GM12878 (cell line): ENCODE data around the gene ILF2. TPM values are rescaled to one million over a fixed set of nuclear protein-coding genes. Genes with fewer than 3 reads are reported as not detected.

Source experiments
- ATAC-seq: fragments of 200-7000 bp; cut with Tn5 transposase; 3 replicates; pipeline ENCODE4 v1.9.1; 2020; ENCODE audit warnings: mild to moderate bottlenecking, moderate library complexity
- BruUV-seq: library from RNA; stranded (reverse); fragments of 400-500 nt; replicated peaks from 2 replicates; lab custom pipeline; 2021; lab: Mats Ljungman, UMichigan
- CTCF ChIA-PET: fragments of 300-600 bp; sonication (Branson Sonifier 250); formaldehyde crosslinking; extraction: SDS; loops from one replicate; lab custom pipeline; 2021; ENCODE audit warnings: inconsistent platforms; lab: Yijun Ruan, JAX
- POLR2A ChIA-PET: fragments of 350-600 bp; formaldehyde crosslinking; extraction: SDS; loops from one replicate; lab custom pipeline; 2021; ENCODE audit warnings: inconsistent platforms; lab: Charles Lee
- RAD21 ChIA-PET: fragments of 300-600 bp; sonication (Branson Sonifier 250); formaldehyde crosslinking; loops from one replicate; lab custom pipeline; 2023; ENCODE audit warnings: antibody characterized with exemption; ENCODE audit not compliant: unreplicated experiment; lab: Charles Lee
- SMC1A ChIA-PET: fragments of 300-600 bp; sonication (Branson Sonifier 250); formaldehyde crosslinking; loops from one replicate; lab custom pipeline; 2023; ENCODE audit not compliant: unreplicated experiment, uncharacterized antibody; lab: Charles Lee
- DNase-seq: peaks from one replicate; pipeline ENCODE4 v3.0.0-alpha.2; 2011; ENCODE audit warnings: low read depth, low spot score
- FAIRE-seq: peaks from 3 replicates; lab custom pipeline; 2011; peaks lifted over from hg19 to GRCh38; lab: Jason Lieb, UNC
- H2AFZ ChIP-seq: 2 replicates; pipeline ENCODE4 v1.6.0; 2011; ENCODE audit warnings: low read depth, low read length, control low read depth; ENCODE audit not compliant: control insufficient read depth
- H3K27ac ChIP-seq: 2 replicates; pipeline ENCODE4 v1.5.1; 2011; ENCODE audit warnings: control low read depth; ENCODE audit not compliant: control insufficient read depth, insufficient read depth
- H3K27me3 ChIP-seq, 2 experiments: replicated peaks in 1 of 2; 2 replicates each; pipeline versions ENCODE4 v1.6.0 to v1.6.1; 2011; ENCODE audit warnings: low read length in 1 of 2; ENCODE audit not compliant: control insufficient read depth in 2 of 2, insufficient read depth in 2 of 2
- H3K36me3 ChIP-seq, 2 experiments: 2 replicates each; pipeline ENCODE4 v1.5.1; 2011; ENCODE audit warnings: low read length in 1 of 2; ENCODE audit not compliant: control insufficient read depth in 2 of 2, insufficient read depth in 2 of 2
- H3K4me1 ChIP-seq: 2 replicates; pipeline ENCODE4 v1.6.1; 2011; ENCODE audit warnings: mild to moderate bottlenecking, low read length, moderate library complexity, mixed read lengths; ENCODE audit not compliant: control insufficient read depth, insufficient read depth
- H3K4me2 ChIP-seq: 2 replicates; pipeline ENCODE4 v1.6.0; 2011; ENCODE audit warnings: control low read depth; ENCODE audit not compliant: control insufficient read depth, insufficient read depth
- H3K4me3 ChIP-seq: fragments of 200-600 bp; sonication (generic); 2 replicates; pipeline ENCODE4 v1.5.1; 2016
- H3K79me2 ChIP-seq: 2 replicates; pipeline ENCODE4 v1.6.0; 2011; ENCODE audit warnings: low read length; ENCODE audit not compliant: control insufficient read depth, insufficient read depth
- H3K9ac ChIP-seq: 2 replicates; pipeline ENCODE4 v1.8.0; 2011; ENCODE audit warnings: low read length, control low read depth, mixed read lengths; ENCODE audit not compliant: control insufficient read depth, insufficient read depth
- H3K9me3 ChIP-seq: replicated peaks from 3 replicates; pipeline ENCODE4 v1.5.1; 2011; ENCODE audit warnings: mild to moderate bottlenecking, low read length; ENCODE audit not compliant: control insufficient read depth, insufficient read depth
- H4K20me1 ChIP-seq: 2 replicates; pipeline ENCODE4 v1.6.0; 2011; ENCODE audit not compliant: control insufficient read depth, insufficient read depth
- ATF7 ChIP-seq: fragments of 450-650 bp; IDR thresholded peaks from 2 replicates; pipeline ENCODE4 v1.6.1; 2016; ENCODE audit warnings: low read depth, mild to moderate bottlenecking
- BCL11A ChIP-seq: IDR thresholded peaks from 2 replicates; pipeline ENCODE4 v1.6.1; 2011; ENCODE audit warnings: low read depth, low read length
- CEBPB ChIP-seq, 2 experiments: fragments of 150-350 bp in 1 of 2; IDR thresholded peaks; 2 replicates each; pipeline ENCODE4 v1.6.1; 2012 to 2014; ENCODE audit warnings: low read depth in 2 of 2, low read length in 2 of 2, borderline replicate concordance in 1 of 2, inconsistent platforms in 1 of 2
- ESRRA ChIP-seq: IDR thresholded peaks from 2 replicates; pipeline ENCODE4 v1.6.1; 2012; ENCODE audit warnings: mild to moderate bottlenecking, low read length, improper control_type of control experiment
- GATAD2B ChIP-seq: fragments of 450-650 bp; conservative IDR thresholded peaks from 2 replicates; pipeline ENCODE4 v1.6.1; 2017; ENCODE audit warnings: low read depth, mild to moderate bottlenecking, moderate library complexity
- HCFC1 ChIP-seq: fragments of 150-350 bp; IDR thresholded peaks from 2 replicates; pipeline ENCODE4 v1.6.1; 2014; ENCODE audit warnings: low read length
- LARP7 ChIP-seq: fragments of 450-650 bp; IDR thresholded peaks from 2 replicates; pipeline ENCODE4 v1.6.1; 2017; ENCODE audit warnings: mild to moderate bottlenecking
- MYB ChIP-seq: fragments of 150-350 bp; IDR thresholded peaks from 2 replicates; pipeline ENCODE4 v1.6.1; 2014; ENCODE audit warnings: mild to moderate bottlenecking, low read depth, low read length, borderline replicate concordance
- NFYB ChIP-seq: IDR thresholded peaks from 2 replicates; pipeline ENCODE4 v1.6.1; 2011; ENCODE audit warnings: low read depth, mild to moderate bottlenecking, low read length, improper control_type of control experiment, moderate library complexity; ENCODE audit not compliant: insufficient read depth
- NR2C1 ChIP-seq: fragments of 450-650 bp; IDR thresholded peaks from 2 replicates; pipeline ENCODE4 v1.6.1; 2017; ENCODE audit warnings: antibody characterized with exemption, mild to moderate bottlenecking, moderate library complexity
- POU2F2 ChIP-seq: IDR thresholded peaks from 3 replicates; pipeline ENCODE4 v1.6.1; 2011; ENCODE audit warnings: low read depth, mild to moderate bottlenecking, low read length, borderline replicate concordance
- RAD51 ChIP-seq: fragments of 450-650 bp; IDR thresholded peaks from 2 replicates; pipeline ENCODE4 v1.6.1; 2016; ENCODE audit warnings: moderate library complexity, mild to moderate bottlenecking, inconsistent platforms
- SMARCA5 ChIP-seq: fragments of 450-650 bp; IDR thresholded peaks from 2 replicates; pipeline ENCODE4 v1.6.1; 2017; ENCODE audit warnings: mild to moderate bottlenecking
- TBL1XR1 ChIP-seq: IDR thresholded peaks from 2 replicates; pipeline ENCODE4 v1.6.1; 2012; ENCODE audit warnings: low read depth, low read length, improper control_type of control experiment
- ZSCAN29 ChIP-seq: fragments of 450-650 bp; IDR thresholded peaks from 2 replicates; pipeline ENCODE4 v1.6.1; 2017; ENCODE audit warnings: mild to moderate bottlenecking, moderate library complexity
- WGBS: methylation state at CpG from one replicate; pipeline ENCODE4 v1.1.6; 2016; ENCODE audit warnings: low lambda C conversion rate; ENCODE audit not compliant: insufficient replicate concordance, insufficient coverage; ENCODE audit errors: missing lambda C conversion rate; 5-methylcytosine and 5-hydroxymethylcytosine counted together
- in situ Hi-C: fragments of 300-500 bp; cut with MboI; formaldehyde crosslinking; loops from 9 replicates; pipeline ENCODE4 v1.14.3; 2018; ENCODE audit warnings: mixed read lengths
- intact Hi-C: fragments of 100-400 bp; cut with micrococcal nuclease; formaldehyde crosslinking; loops from one replicate; pipeline ENCODE4 v1.14.2; 2022; ENCODE audit not compliant: unreplicated experiment
- polyA plus RNA-seq, 11 experiments: library from polyadenylated mRNA; depleted of rRNA in 4 of 11; unstranded in 6 of 11; stranded (reverse) in 5 of 11; fragments of >200 nt; fragmentation: Nextera tagmentation in 4 of 11; fragmentation: Illumina TruSeq in 1 of 11; extraction: Ambion mirVana in 4 of 11; extraction: Trizol in 1 of 11; gene quantifications; 1 replicate in 1 of 11; 2 replicates in 10 of 11; pipeline versions ENCODE4 v1.2.1 to v1.2.3, GENCODE V29; 2011 to 2016; ENCODE audit warnings: inconsistent platforms in 2 of 11, missing spikeins in 2 of 11, low read depth in 1 of 11
- total RNA-seq, 4 experiments: library from RNA; depleted of rRNA in 3 of 4; stranded (reverse); fragments of >200 nt in 3 of 4; fragmentation: Illumina TruSeq in 1 of 4; extraction: Trizol in 1 of 4; gene quantifications; 2 replicates each; pipeline versions ENCODE4 v1.2.1 to v1.2.3, GENCODE V29; 2013 to 2021
- TF ChIP-seq, protein P1 (sequence below): fragments of 450-650 bp; IDR thresholded peaks from 2 replicates; pipeline ENCODE4 v1.6.1; 2018; ENCODE audit warnings: mild to moderate bottlenecking, low read depth, moderate library complexity; ENCODE audit not compliant: partially characterized antibody
- TF ChIP-seq, protein P2 (sequence below): IDR thresholded peaks from 2 replicates; pipeline ENCODE4 v1.6.1; 2011; ENCODE audit warnings: borderline replicate concordance, low read depth, mild to moderate bottlenecking, moderate library complexity, mixed read lengths, low read length; ENCODE audit not compliant: insufficient read depth; ENCODE audit errors: extremely low read length
- TF ChIP-seq, protein P3 (sequence below): fragments of 450-650 bp; IDR thresholded peaks from 2 replicates; pipeline ENCODE4 v1.6.1; 2014; ENCODE audit warnings: mild to moderate bottlenecking

ILF2 gene
- total and polyA plus RNA-seq, 10 of the 15 experiments (the other 5 are each of a cell fraction or from before 2014, with no cell fraction given): 261 to 520 (median 449) TPM

DNA sequence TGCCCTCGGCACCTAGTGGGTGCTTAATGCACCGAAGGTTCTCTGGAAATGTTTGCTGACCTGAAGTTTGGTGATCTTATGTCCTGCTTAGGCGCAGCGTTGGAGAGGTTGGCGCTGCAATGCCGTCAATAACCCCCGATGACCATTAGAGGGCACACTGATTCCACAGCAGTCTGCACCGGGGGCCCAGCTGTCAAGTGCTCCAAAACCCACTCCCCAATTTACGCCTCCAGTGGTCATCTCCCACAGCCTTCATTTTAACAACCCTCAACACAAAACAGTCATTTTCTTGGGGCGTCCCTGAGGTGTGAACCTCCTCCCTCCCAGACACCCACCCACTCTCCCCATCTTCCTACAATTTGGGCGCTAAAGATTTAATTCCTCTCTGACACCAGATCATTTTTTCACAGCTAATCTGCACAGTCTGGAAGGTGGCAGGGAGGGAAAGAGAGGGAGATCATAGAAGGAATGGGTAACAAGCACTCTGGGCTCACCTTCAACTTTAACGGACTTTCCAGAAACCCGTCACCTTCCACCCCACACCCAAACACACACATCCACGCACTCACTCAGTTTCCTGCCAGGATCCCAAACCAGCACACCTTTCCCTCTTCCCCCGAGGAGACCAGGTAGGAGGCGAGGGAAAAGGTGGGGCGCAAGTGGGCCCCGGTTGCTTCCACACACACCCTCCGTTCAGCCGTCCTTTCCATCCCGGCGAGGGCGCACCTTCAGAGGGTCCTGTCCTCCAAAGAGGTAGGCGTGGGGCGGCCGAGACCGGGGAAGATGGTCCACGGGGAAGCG is 7.1 kb upstream of the ILF2 start:
- ChIA-PET CTCF (interaction anchor here (0.6 to 6.9 kb wide), 18 partner anchors 15 to 311 kb away, joined by 3 to 84 read pairs (median 4); partner anchors contain the start of genes INTS3, JTB and RAB13), POLR2A (interaction anchor here (1.4 kb wide), 1 partner anchor 66 kb away, joined by 6 read pairs; no protein-coding TSS in a partner anchor), RAD21 (interaction anchor here (1.1 to 3.2 kb wide), 9 partner anchors 54 to 309 kb away, joined by 3 to 13 read pairs (median 4); partner anchors contain the start of genes RAB13 and SLC27A3), SMC1A (interaction anchor here (0.7 to 6.3 kb wide), 11 partner anchors 64 to 309 kb away, joined by 3 to 55 read pairs (median 4); no protein-coding TSS in a partner anchor)
- DNase-seq (no peak), ATAC-seq (peak; percentile 75), FAIRE-seq (peak; percentile 89)
- H3K9ac ChIP-seq: no peak overlapping the region
- intact Hi-C loops: loop anchor here (1.0 to 2.0 kb wide), 3 partner anchors 71 to 309 kb away; partner anchors contain the start of gene RAB13
- H3K79me2 ChIP-seq: no peaks in the 10 kb centered on the region
- H3K27ac ChIP-seq: no peak overlapping the region
- BruUV-seq: no TSS peak
- no peaks in the 10 kb centered on the region for H3K36me3 ChIP-seq
- H3K9me3 ChIP-seq: no peaks in the 10 kb centered on the region; the same call in 2 of the 3 replicates
- peaks cover 16% of the 10 kb centered on the region for H3K4me1 ChIP-seq
- H3K4me3 ChIP-seq: peak overlapping the region; percentile 47; the same call in 1 of the 2 replicates
- H4K20me1 ChIP-seq: no peaks in the 10 kb centered on the region; the same call in 1 of the 2 replicates
- in situ Hi-C loops: loop anchor here (5.0 kb wide), 2 partner anchors 69 to 309 kb away; partner anchors contain the start of gene RAB13
- H3K27me3 ChIP-seq: peaks cover 14 to 23% of the 10 kb centered on the region in 2 experiments
- WGBS: under 1% methylated on average over 29 of the region's 29 CpGs
- H2AFZ ChIP-seq: peak overlapping the region; percentile 65
- H3K4me2 ChIP-seq: peak overlapping the region; percentile 90
- TF ChIP-seq RAD51 (no peak), CEBPB (IDR thresholded peaks at IDR 0.05; ENCODE audit: borderline replicate concordance in 1 of 2, low read depth in 2 of 2, low read length in 2 of 2) (no peak), MYB (no peak), LARP7 (no peak), SMARCA5 (peak; percentile 21; the same call in 1 of the 2 replicates), HCFC1 (no peak), BCL11A (no peak), ESRRA (peak; percentile 72; the same call in 1 of the 2 replicates), NFYB (no peak), ATF7 (no peak), POU2F2 (no peak), GATAD2B (0 out of 2 replicates have a peak, but pooled peaks have one; percentile 25), NR2C1 (no peak), TBL1XR1 (no peak), ZSCAN29 (no peak)
- TF ChIP-seq, protein P1, sequence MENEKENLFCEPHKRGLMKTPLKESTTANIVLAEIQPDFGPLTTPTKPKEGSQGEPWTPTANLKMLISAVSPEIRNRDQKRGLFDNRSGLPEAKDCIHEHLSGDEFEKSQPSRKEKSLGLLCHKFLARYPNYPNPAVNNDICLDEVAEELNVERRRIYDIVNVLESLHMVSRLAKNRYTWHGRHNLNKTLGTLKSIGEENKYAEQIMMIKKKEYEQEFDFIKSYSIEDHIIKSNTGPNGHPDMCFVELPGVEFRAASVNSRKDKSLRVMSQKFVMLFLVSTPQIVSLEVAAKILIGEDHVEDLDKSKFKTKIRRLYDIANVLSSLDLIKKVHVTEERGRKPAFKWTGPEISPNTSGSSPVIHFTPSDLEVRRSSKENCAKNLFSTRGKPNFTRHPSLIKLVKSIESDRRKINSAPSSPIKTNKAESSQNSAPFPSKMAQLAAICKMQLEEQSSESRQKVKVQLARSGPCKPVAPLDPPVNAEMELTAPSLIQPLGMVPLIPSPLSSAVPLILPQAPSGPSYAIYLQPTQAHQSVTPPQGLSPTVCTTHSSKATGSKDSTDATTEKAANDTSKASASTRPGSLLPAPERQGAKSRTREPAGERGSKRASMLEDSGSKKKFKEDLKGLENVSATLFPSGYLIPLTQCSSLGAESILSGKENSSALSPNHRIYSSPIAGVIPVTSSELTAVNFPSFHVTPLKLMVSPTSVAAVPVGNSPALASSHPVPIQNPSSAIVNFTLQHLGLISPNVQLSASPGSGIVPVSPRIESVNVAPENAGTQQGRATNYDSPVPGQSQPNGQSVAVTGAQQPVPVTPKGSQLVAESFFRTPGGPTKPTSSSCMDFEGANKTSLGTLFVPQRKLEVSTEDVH: no peak
- TF ChIP-seq, protein P2, sequence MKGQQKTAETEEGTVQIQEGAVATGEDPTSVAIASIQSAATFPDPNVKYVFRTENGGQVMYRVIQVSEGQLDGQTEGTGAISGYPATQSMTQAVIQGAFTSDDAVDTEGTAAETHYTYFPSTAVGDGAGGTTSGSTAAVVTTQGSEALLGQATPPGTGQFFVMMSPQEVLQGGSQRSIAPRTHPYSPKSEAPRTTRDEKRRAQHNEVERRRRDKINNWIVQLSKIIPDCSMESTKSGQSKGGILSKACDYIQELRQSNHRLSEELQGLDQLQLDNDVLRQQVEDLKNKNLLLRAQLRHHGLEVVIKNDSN: no peak
- TF ChIP-seq, protein P3, sequence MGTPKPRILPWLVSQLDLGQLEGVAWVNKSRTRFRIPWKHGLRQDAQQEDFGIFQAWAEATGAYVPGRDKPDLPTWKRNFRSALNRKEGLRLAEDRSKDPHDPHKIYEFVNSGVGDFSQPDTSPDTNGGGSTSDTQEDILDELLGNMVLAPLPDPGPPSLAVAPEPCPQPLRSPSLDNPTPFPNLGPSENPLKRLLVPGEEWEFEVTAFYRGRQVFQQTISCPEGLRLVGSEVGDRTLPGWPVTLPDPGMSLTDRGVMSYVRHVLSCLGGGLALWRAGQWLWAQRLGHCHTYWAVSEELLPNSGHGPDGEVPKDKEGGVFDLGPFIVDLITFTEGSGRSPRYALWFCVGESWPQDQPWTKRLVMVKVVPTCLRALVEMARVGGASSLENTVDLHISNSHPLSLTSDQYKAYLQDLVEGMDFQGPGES: no peak
